Fibroblast of villous mesenchyme (primary cell): ENCODE data around the gene CAVIN2. TPM values are rescaled to one million over a fixed set of nuclear protein-coding genes. Genes with fewer than 3 reads are reported as not detected.
A peak's percentile ranks its signal among the peaks of the same experiment; 100 is the strongest.

Experiments
- DNase-seq: peaks from one replicate; pipeline ENCODE4 v3.0.0-alpha.2; 2010; ENCODE audit warnings: low read depth
- H3K4me3 ChIP-seq: 2 replicates; pipeline ENCODE4 v1.5.1; 2011; ENCODE audit warnings: low read depth, mild to moderate bottlenecking, low read length
- CTCF ChIP-seq: IDR thresholded peaks from 2 replicates; pipeline ENCODE4 v1.5.1; 2012; ENCODE audit warnings: low read depth, mild to moderate bottlenecking, low read length; ENCODE audit not compliant: insufficient read depth
- total RNA-seq: library from RNA; depleted of rRNA; stranded (reverse); fragments of >200 nt; gene quantifications from 2 replicates; pipeline ENCODE4 v1.2.3, GENCODE V29; 2012

Gene CAVIN2
- total RNA-seq, 1 donor = 21.6 TPM

GRCh38 chr2:191877875-191878274, 31.0 kb upstream of the CAVIN2 start:
- DNase-seq = no peak

GRCh38 chr2:191875859-191876258, 29.0 kb upstream of the CAVIN2 start:
- TF ChIP-seq CTCF = no peak
- DNase-seq = peak; percentile 29
- no peak overlapping the region for H3K4me3 ChIP-seq

More at GRCh38 chr2:191877875-191878274, 31.0 kb upstream of the CAVIN2 start:
- H3K4me3 ChIP-seq = no peak overlapping the region
- TF ChIP-seq CTCF = no peak

- TF ChIP-seq CTCF = peak; percentile 19
- no peak overlapping the region for H3K4me3 ChIP-seq
- DNase-seq = no peak
Observed at GRCh38 chr2:191870744-191871143, 23.9 kb upstream of the CAVIN2 start.

- no peak overlapping the region for H3K4me3 ChIP-seq
- no peak for DNase-seq
- TF ChIP-seq CTCF = no peak
Observed at GRCh38 chr2:191869781-191870180, 22.9 kb upstream of the CAVIN2 start.

GRCh38 chr2:191869178-191869577, 22.3 kb upstream of the CAVIN2 start:
- H3K4me3 ChIP-seq = no peak overlapping the region
- TF ChIP-seq CTCF = peak; percentile 50
- DNase-seq = peak; percentile 39

GRCh38 chr2:191867507-191867847, 20.6 kb upstream of the CAVIN2 start:
- DNase-seq = no peak
- H3K4me3 ChIP-seq = no peak overlapping the region
- TF ChIP-seq CTCF = no peak
